ENCODE measurements around the gene ZNF777.

- no peak for TF ChIP-seq CTCF (IDR thresholded peaks at IDR 0.05; ENCODE audit: low read depth, low read length, poor library complexity, severe bottlenecking)
- TF ChIP-seq EZH2phosphoT487 (IDR thresholded peaks at IDR 0.05; ENCODE audit: borderline replicate concordance, low read length): no peak
Observed at GRCh38 chr7:149414745-149415390, 46.0 kb downstream of the ZNF777 start.

Data from DOHH2 (cell line).